A549 treated with AZD9567 at 1 μM for 4 hours (cell line): Measurements from ENCODE around the gene MYLIP. TPM values are rescaled to one million over a fixed set of nuclear protein-coding genes. Genes with fewer than 3 reads are reported as not detected.

ENCODE experiments used
- total RNA-seq: library from RNA; stranded (reverse); fragments of 200-300 nt; extraction: Qiagen RNA extraction; gene quantifications from 5 replicates; pipeline ENCODE4 v1.2.3, GENCODE V29; 2022; ENCODE audit not compliant: insufficient read depth

MYLIP gene
- 1.4 to 3.6 TPM (median 3.0 TPM) in 5 replicates for total RNA-seq

DNA sequence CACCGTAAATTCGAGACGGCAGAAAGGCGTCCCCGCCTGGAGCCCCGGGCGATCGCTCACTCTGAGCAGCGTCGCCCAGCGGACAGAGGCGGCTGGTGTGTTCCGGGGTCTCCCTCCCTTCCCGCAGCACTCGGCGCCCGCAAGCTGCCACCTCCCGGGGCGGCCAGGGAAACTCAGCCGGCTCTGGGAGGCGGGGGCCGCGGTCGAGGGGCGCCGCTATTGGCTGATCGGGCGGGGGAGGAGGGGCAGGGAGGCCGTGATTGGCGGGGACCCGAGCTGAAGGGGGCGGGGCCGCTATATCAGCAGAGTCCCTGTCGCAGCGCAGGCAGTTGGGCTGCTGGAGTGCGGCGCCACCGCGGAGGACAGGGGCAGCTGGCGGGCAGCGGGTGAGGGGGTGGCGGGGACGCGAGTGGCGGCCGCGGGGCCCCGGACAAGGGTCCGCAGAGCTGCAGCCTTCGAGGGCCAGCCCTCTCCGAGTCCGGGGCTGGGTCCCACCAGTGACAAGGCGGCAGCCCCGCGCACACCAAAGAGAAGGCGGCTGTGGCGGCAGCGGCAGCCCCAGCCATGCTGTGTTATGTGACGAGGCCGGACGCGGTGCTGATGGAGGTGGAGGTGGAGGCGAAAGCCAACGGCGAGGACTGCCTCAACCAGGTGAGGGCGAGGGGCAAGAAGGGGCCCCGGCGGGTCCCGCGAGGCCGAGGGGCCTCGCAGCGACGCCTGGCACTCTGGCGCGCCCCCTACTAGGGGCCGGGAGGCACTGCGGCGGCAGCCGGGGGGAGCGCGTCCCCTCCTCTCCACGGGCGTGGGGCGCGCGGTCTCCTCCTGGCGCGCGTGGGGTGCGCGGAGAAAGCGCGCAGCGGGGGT, at the start of gene MYLIP:
TSS of gene MYLIP (plus strand) at position 328 of the 864 bp plus-strand sequence. CDS start at position 565, 237 bp downstream.

Other genes with a start within 250 kb of the MYLIP start
- gene GMPR, start 109.5 kb downstream of the MYLIP start, total RNA-seq: 2.0 to 2.8 TPM (median 2.3 TPM) in 5 replicates